Uterus (tissue), 2 donors: ENCODE results near the gene TYSND1.
"Not testable (repeated sequence)": the region's sequence is repeated elsewhere in the genome, so short reads cannot be mapped to it uniquely, and the experiment has no call there.

Source experiments
- POLR2A ChIP-seq, 2 donors: fragments of 450-650 bp; IDR thresholded peaks; one replicate each; pipeline ENCODE4 v1.6.1; 2016; ENCODE audit warnings: antibody characterized with exemption in 2 of 2, mild to moderate bottlenecking in 1 of 2, moderate library complexity in 1 of 2
- TF ChIP-seq, protein P1 (sequence below), 4 experiments: fragments of 200-600 bp in 2 of 4; fragments of 450-650 bp in 2 of 4; sonication (generic) in 2 of 4; IDR thresholded peaks; one replicate each; pipeline ENCODE4 v1.5.1; 2016 to 2019; ENCODE audit warnings: antibody characterized with exemption in 4 of 4, mild to moderate bottlenecking in 2 of 4, moderate library complexity in 1 of 4

DNA sequence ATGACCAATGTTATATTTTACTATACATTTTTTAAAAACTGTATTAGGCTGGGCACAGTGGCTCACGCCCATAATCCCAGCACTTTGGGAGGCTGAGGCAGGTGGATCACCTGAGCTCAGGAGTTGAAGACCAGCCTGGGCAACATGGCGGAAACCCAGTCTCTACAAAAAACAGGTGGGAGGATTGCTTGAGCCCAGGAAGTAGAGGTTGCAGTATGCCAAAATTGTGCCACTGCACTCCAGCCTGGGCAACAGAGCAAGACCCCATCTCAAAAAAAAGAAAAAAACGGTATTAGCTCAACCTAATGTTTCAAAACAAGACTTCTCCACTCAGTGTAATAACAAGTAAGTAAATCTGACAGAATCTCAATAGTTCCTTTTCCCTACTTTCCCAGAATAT, 12.9 kb upstream of the TYSND1 start:
- TF ChIP-seq, protein P1, sequence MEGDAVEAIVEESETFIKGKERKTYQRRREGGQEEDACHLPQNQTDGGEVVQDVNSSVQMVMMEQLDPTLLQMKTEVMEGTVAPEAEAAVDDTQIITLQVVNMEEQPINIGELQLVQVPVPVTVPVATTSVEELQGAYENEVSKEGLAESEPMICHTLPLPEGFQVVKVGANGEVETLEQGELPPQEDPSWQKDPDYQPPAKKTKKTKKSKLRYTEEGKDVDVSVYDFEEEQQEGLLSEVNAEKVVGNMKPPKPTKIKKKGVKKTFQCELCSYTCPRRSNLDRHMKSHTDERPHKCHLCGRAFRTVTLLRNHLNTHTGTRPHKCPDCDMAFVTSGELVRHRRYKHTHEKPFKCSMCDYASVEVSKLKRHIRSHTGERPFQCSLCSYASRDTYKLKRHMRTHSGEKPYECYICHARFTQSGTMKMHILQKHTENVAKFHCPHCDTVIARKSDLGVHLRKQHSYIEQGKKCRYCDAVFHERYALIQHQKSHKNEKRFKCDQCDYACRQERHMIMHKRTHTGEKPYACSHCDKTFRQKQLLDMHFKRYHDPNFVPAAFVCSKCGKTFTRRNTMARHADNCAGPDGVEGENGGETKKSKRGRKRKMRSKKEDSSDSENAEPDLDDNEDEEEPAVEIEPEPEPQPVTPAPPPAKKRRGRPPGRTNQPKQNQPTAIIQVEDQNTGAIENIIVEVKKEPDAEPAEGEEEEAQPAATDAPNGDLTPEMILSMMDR (IDR thresholded peaks at IDR 0.05) = not testable (repeated sequence)
- not testable (repeated sequence) for TF ChIP-seq POLR2A (IDR thresholded peaks at IDR 0.05)
